HepG2 (cell line): ENCODE measurements around the gene MORC4. TPM values are rescaled to one million over a fixed set of nuclear protein-coding genes. Genes with fewer than 3 reads are reported as not detected.

Source experiments
- AKAP8 ChIP-seq: sonication (generic); formaldehyde crosslinking; IDR thresholded peaks from 2 replicates; pipeline ENCODE4 v1.5.1; 2020; ENCODE audit warnings: mild to moderate bottlenecking, missing genetic modification reagents
- ARNT ChIP-seq: fragments of 450-650 bp; IDR thresholded peaks from 2 replicates; pipeline ENCODE4 v1.6.1; 2017
- CEBPG ChIP-seq: IDR thresholded peaks from 2 replicates; pipeline ENCODE4 v1.6.1; 2016
- EZH2 ChIP-seq: conservative IDR thresholded peaks from 2 replicates; pipeline ENCODE4 v1.6.1; 2012; ENCODE audit warnings: mild to moderate bottlenecking, low read depth, low read length, moderate library complexity
- HBP1 ChIP-seq: IDR thresholded peaks from 2 replicates; pipeline ENCODE4 v1.6.1; 2016; ENCODE audit warnings: low read depth, control low read depth
- SUZ12 ChIP-seq: fragments of 150-350 bp; IDR thresholded peaks from 2 replicates; pipeline ENCODE4 v1.6.1; 2014; ENCODE audit warnings: low read depth, low read length
- ZEB1 ChIP-seq: IDR thresholded peaks from 2 replicates; pipeline ENCODE4 v1.6.1; 2012; ENCODE audit warnings: mild to moderate bottlenecking, low read depth, inconsistent platforms; ENCODE audit not compliant: insufficient replicate concordance
- ZFP62 ChIP-seq: sonication (generic); formaldehyde crosslinking; IDR thresholded peaks from 2 replicates; pipeline ENCODE4 v1.4.0; 2020; ENCODE audit warnings: missing genetic modification reagents
- ZNF430 ChIP-seq: sonication (generic); formaldehyde crosslinking; IDR thresholded peaks from 2 replicates; pipeline ENCODE4 v1.9.0; 2021; ENCODE audit warnings: mild to moderate bottlenecking, missing genetic modification reagents
- ZNF816 ChIP-seq: sonication (generic); formaldehyde crosslinking; IDR thresholded peaks from 2 replicates; pipeline ENCODE4 v1.8.0; 2022; ENCODE audit warnings: missing genetic modification reagents, mild to moderate bottlenecking, borderline replicate concordance
- polyA plus RNA-seq, 8 experiments: library from polyadenylated mRNA; depleted of rRNA in 3 of 8; stranded (reverse) in 7 of 8; unstranded in 1 of 8; fragments of >200 nt; fragmentation: Illumina TruSeq in 4 of 8; extraction: Trizol in 4 of 8; gene quantifications; 2 replicates each; pipeline versions ENCODE4 v1.2.1 to v1.2.3, GENCODE V29; 2011 to 2016; ENCODE audit warnings: low read depth in 4 of 8, missing spikeins in 1 of 8, mixed read lengths in 1 of 8; ENCODE audit not compliant: insufficient read depth in 1 of 8
- total RNA-seq, 5 experiments: library from RNA; depleted of rRNA; stranded (reverse); fragments of >200 nt; fragmentation: Illumina TruSeq; extraction: Trizol; gene quantifications; 2 replicates each; pipeline ENCODE4 v1.2.3, GENCODE V29; 2016; ENCODE audit warnings: low read depth in 1 of 5
- TF ChIP-seq, protein P1 (sequence below), 2 experiments: IDR thresholded peaks; 2 replicates each; pipeline ENCODE4 v1.6.1; 2011 to 2012; ENCODE audit warnings: low read length in 2 of 2, borderline replicate concordance in 1 of 2, low read depth in 1 of 2, mild to moderate bottlenecking in 1 of 2, moderate library complexity in 1 of 2

MORC4 gene
- total and polyA plus RNA-seq, 2 of the 13 experiments (the other 11 are each of a cell fraction or from before 2014, with no cell fraction given): 7.3 to 17.6 TPM

DNA sequence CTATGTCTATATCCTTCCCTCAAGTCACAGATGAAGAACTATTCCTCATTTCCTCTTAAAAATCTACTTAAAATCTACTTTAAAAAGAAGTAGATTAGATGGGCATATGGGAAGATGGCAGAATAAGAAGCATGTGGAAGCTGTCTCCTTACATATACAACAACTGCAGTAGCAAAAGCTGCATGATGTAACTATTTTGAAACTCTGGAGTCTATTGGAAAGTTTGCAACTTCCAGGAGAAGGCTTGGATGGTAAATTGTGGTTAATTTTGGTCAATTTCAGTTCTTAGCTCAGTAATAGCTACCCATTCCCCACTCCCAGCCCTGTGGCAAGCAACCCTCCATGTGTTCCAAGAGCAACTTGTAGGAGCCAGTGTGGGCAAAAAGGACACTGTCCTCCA is 36.9 kb downstream of the MORC4 start (continued):
- TF ChIP-seq HBP1 (CRISPR knock-in tag) (no peak), AKAP8 (CRISPR knock-in tag) (no peak), SUZ12 (no peak), ZNF816 (no peak), EZH2 (no peak), ARNT (no peak), ZNF430 (CRISPR knock-in tag) (no peak), ZEB1 (no peak), ZFP62 (CRISPR knock-in tag) (no peak), CEBPG (CRISPR knock-in tag) (no peak)
- TF ChIP-seq, protein P1, sequence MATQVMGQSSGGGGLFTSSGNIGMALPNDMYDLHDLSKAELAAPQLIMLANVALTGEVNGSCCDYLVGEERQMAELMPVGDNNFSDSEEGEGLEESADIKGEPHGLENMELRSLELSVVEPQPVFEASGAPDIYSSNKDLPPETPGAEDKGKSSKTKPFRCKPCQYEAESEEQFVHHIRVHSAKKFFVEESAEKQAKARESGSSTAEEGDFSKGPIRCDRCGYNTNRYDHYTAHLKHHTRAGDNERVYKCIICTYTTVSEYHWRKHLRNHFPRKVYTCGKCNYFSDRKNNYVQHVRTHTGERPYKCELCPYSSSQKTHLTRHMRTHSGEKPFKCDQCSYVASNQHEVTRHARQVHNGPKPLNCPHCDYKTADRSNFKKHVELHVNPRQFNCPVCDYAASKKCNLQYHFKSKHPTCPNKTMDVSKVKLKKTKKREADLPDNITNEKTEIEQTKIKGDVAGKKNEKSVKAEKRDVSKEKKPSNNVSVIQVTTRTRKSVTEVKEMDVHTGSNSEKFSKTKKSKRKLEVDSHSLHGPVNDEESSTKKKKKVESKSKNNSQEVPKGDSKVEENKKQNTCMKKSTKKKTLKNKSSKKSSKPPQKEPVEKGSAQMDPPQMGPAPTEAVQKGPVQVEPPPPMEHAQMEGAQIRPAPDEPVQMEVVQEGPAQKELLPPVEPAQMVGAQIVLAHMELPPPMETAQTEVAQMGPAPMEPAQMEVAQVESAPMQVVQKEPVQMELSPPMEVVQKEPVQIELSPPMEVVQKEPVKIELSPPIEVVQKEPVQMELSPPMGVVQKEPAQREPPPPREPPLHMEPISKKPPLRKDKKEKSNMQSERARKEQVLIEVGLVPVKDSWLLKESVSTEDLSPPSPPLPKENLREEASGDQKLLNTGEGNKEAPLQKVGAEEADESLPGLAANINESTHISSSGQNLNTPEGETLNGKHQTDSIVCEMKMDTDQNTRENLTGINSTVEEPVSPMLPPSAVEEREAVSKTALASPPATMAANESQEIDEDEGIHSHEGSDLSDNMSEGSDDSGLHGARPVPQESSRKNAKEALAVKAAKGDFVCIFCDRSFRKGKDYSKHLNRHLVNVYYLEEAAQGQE (IDR thresholded peaks at IDR 0.05; ENCODE audit: borderline replicate concordance in 1 of 2, low read depth in 1 of 2, low read length in 2 of 2): no peak
